Stimulated activated CD4-positive, alpha-beta T cell treated with anti-CD3 and anti-CD28 coated beads, Interleukin-12 subunit alpha, Interleukin-12 subunit beta, amount 100 ng/mL, for 4 hours (primary cell): ENCODE measurements around the gene BRINP2.

Experiments
- DNase-seq: peaks from one replicate; pipeline ENCODE4 v3.0.0-alpha.2; 2020

BRINP2 gene, protein sequence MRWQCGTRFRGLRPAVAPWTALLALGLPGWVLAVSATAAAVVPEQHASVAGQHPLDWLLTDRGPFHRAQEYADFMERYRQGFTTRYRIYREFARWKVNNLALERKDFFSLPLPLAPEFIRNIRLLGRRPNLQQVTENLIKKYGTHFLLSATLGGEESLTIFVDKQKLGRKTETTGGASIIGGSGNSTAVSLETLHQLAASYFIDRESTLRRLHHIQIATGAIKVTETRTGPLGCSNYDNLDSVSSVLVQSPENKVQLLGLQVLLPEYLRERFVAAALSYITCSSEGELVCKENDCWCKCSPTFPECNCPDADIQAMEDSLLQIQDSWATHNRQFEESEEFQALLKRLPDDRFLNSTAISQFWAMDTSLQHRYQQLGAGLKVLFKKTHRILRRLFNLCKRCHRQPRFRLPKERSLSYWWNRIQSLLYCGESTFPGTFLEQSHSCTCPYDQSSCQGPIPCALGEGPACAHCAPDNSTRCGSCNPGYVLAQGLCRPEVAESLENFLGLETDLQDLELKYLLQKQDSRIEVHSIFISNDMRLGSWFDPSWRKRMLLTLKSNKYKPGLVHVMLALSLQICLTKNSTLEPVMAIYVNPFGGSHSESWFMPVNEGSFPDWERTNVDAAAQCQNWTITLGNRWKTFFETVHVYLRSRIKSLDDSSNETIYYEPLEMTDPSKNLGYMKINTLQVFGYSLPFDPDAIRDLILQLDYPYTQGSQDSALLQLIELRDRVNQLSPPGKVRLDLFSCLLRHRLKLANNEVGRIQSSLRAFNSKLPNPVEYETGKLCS

DNA sequence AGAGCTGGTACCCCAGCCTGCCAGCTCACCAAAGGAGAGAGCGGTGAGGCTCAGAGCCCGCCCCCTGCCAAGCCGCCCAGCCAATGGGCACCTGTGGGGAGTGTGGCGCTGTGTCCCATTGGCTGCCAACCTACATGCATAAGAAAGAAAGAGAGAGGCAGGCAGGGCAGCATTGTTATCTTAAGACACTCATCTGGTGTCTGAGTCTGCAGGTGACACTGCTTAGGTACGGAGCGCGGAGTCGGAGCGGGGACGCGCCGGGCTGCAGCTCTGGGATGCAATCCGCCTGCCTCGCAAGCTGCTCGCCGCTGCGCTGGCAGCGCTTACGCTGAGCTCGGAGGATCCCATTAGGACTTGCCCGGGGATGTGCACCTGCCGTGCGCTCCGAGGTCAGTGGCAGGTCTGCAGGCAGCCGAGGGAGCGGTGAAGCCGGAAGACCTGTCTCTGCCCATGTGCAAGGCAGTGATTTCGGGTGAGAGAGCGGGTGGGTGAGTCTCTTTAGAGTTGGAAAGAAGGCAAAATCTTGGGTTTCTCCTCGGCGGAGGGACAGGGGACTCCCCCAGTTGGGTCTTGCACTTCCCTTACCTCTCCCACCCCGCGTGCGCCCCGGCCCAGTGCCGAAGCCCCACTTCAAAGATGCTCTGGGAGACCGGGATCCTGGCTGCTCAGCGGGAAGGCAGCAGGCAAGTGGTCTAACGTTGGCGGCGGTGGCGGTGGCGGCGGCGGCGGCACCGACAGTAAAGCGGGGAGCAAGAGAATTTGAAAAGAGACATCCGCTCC lies at the start of gene BRINP2:
TSS of gene BRINP2 (plus strand) at position 203 of the 780 bp plus-strand sequence. CDS start 58,919 bp downstream, outside the sequence.
- no peak for DNase-seq

DNA sequence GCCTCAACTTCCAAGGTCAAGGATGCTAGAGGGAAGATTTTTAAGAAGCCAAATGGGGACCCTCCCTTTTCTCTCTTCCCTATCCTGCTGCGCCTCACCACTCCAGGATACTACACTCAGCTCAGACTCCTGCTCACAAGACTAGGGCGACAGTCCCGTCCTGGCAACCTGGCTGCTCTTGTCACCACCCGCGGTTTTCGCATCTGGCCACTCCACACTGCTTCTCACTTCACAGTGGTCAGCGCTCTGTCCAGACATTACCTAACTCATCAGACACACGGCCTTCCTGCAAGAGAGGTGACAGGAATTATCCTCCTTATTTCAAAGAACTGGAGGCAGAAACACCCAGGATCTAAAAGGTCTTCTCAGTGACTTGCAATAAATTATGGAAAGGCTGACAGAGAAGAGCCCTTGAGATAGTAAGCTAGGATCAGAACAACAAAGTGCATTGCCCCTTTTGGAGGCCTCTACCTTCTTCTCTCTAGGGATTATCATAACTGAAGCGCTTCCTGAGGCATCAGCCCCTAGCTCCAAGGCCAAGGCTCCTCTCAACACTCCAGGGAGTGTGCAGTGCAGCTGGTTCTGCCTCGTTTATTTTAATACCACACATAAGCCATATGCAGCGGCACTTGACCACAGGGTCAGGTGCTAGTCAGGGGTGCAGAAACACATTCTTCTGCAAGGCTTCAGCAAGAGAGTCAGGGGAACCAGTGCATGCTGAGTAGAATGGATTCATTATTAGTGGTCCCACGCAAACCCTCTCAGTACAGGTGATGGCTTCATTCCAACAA lies 48.1 kb upstream of the BRINP2 start:
- DNase-seq: no peak

DNA sequence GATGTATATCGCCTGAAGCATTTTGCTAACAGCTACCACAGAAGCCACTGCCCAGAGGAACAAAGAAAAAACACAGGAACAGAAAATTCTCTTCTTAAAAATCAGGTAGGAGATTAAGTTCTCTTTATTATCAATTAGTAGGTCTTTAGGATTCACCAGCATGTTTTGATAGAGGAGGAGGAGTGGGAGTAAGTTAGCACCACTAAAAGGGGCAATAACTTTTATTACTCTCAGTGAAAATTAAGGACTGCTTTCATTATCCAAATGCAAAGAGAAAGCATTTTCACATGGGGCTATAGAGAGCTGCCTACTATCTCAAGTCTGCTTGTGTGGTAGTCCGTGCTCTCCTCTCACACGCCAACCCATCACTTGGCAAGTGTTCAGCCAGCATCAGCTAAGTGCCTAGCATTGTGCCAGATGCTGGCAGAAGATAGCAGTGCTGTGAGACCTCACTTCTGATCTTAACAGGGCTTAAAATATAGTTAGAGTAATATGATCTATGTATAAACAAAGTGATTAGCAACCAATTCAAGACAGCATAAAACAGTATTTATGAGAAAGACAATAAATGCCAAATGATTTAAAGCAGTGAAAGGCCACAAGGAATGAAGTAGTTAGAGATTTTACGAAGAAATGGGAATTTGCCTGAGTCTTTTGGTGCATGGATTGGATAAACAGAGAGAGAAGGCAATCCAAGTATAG lies 46.0 kb upstream of the BRINP2 start:
- DNase-seq: no peak

DNA sequence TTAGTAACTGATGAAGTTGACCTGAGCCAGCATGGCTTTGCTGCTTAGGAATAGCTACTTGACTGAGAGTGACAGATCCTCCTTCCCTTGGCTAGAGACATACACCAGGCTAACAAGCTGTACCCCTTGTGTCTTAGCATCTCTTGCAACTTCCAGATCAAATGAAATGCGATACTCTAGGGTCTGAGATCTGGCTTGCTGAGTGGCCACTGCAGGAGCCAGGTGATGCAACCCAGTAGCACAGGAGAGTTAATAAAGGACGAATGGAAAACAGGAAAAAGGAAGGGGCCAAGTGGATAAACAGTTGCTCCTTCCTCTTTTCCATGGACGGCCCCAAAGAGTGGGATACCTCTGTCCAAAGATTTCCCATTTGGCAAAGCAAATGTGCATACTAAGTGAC lies 44.5 kb upstream of the BRINP2 start:
- DNase-seq: no peak

DNA sequence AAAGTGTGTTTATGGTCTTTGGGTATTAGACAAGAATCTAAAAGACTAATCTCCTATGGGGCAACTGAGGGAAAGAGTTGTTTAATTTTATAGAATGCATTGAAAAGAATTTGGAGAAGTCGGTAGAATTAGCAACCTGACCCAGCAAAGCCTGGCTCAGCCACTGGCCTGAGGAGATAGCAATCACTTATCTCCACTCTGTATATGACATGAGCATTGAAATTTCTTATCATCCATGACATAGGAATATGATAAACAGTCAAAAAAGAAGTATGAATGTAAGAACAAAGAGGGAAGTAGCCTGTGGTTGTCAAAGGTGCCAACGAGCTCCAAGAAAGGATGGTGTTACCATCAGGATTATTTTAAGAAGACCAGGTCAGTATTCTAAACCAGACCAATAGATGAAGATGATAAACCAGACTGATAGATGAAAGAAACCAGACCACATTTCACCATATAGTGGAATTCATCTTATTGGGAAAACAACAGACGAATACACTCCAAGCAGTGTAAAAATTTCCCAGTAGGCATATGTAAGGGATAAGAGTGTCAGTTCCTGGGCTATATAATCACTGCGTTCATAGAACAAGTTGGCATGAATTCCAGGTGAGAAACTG lies 42.0 kb upstream of the BRINP2 start:
- DNase-seq: no peak

DNA sequence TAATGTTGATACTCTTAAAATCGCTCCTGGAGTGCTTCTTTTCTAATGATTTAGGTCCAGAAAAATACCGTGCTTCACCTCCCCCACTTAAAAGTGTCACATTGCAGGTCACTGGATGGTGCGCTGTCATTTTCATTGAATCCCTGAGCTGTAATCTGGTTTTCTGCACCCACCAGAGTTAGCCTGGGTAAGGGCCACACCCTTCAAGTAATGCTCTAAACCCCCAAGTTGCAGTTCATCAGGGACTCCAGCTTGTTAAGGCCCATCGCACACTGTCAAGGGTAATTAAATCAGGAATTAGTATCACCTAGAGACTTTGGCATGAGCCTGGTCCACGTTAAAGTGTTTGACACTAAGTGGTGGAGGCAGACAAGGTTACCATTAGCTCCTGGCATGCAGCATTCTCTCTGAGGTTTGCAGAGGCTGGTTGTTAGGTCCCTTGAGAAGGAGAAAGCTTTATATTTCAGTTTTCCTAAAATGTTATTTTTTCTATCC lies 40.3 kb upstream of the BRINP2 start:
- no peak for DNase-seq

DNA sequence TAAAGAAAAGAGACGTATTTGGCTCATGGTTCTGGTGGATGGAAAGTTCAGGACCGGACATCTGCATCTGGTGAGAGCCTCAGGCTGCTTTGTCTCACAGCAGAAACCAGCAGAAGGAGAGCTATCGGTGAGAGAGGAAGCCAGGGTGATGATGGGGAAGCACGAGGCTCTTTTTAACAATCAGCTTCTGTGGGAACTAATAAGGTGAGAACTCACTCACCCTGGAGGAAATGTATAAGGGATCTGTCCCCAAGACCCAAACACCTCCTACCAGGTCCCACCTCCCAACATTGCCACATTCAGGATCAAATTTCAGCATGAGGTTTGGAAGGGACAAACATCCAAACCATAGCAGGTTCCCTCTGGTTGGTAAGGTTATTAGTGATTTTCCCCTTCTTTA lies 39.0 kb upstream of the BRINP2 start:
- DNase-seq: no peak

DNA sequence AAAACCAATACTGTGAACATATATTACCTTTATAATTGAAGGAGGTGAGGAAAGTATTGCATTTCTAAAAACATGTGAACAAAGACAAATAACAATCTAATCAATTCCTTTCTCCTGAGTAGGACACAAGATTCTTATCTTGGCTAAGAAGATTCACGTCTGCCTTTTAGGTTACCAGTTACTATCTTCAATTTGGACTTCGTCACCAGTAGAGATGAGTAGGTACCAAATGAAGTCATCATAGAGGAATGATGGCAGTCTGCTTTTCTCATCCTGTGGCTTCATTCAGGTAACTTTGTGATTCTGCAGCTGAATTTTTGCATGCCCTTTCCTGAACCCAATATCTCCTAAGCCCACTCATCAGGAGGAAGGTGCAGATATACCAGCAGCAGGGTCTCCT lies 38.6 kb upstream of the BRINP2 start:
- no peak for DNase-seq

DNA sequence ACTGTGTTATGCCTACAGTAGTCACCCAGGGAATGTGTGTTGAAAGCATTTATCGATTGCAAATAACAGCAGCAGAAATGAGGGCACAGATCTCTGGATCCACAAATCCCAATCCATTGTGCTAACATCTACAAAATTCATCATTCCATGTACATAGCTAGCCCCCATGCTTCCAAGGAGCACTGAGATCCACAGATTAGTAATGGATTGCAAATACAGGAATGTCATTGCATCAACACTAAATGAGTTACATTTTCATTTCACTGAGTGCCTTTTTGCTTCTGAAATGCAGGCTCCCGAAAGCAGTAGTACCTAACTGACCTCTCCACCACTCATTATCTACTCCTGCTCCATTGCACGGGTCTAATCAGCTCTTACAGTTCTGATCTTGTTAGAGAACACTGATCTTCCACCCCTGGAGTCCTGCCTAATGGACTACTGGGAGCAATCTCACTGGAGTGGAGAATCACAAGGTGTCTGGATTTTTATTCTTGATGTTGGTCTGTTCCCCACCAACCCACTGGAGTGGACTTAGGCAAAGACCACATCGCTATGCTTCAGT lies 36.7 kb upstream of the BRINP2 start:
- no peak for DNase-seq

DNA sequence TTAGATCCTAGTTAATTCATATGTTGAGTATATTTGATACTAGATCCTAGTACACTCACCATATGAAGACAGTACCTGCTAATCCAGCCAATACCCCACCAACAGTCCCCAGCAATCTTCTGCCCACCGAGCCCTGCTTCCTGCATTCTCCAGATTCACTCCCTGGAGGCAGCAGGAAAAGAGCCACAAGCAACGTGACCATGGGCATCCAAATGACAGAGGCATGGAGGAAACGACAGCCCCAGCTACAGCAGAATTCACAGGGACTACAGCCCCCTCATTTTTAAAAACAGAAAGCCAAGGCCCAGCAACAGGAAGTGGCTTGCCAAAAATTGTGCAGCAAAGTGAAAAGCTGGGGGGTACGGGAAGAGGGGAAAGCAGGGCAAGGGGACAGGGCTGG lies 35.5 kb upstream of the BRINP2 start:
- no peak for DNase-seq

DNA sequence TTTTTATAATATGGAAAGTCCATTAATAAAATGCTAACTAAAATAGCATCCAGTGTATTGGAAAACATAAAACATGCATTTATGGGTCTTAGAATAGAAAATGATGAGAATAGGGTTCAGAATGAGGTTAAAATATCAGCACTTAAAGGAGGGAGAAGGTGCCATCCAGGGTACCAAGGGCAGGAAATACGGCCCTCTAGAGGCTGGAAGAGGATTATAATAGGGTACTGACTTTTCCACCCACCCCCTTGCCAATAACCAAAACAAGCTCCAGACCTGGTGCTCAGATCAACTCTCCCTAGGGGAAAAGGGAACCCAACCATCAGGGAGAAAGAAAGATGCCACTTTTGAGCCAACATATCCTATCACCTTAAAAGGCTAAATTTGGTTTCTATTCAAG lies 32.9 kb upstream of the BRINP2 start:
- DNase-seq: no peak

DNA sequence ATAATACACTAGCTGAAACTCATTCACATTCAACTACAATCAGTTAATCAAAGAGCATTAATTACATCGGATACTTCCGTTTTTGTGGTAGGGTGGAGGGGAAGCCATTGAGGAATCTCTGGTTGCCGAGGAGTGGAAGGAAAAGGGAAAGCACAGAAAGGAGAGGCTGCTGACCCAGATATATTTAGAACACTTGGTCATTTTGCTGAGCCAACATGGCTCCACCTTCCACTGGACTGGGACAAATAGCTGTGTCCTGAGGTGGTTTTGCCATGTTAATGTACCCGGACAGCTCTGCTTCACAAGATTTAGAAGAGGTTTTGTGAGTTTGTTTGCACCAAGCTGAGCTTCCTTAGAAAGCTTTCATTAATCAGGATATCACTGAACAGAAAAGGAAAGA lies 32.4 kb upstream of the BRINP2 start:
- no peak for DNase-seq

DNA sequence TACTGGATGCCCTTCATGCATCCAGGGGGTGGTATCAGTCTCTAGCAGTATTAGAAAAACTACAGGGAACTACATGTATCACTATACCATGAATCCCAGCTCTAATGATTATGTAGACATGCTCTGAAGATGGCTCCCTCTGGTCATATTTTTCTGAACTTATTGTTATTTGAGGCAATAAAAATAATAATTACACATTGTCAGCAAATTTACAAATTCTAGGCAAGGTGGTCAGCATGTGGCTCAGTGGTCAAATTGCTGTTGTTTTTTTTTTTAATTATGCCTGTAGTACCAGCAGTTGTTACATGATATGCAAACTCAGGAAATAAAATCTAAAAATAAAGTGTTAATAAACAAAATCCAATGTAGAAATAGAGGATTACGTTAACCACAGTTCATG lies 28.7 kb upstream of the BRINP2 start:
- DNase-seq: no peak

DNA sequence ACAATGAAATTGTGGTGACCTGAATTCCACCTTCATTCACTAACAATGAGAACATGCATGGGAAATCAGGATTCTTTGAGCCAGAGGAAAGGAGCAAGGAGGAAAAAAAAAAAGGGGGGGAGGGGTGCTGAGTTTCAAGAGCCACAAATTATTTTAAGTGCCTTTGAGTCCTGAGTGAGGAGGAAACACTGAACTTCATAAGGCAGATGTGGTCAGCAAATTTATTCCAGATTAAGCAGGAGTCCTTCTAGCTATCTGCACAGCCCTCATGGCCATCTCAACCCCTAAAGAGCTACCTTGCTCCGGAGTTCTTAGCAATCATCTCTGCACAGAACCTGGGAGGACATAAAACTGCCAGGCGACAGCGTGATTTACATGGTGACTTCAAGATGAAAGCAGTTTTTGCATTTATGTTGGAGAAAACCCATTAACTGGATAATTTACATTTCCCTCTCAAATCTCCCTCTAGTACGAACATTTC lies 27.9 kb upstream of the BRINP2 start:
- no peak for DNase-seq

DNA sequence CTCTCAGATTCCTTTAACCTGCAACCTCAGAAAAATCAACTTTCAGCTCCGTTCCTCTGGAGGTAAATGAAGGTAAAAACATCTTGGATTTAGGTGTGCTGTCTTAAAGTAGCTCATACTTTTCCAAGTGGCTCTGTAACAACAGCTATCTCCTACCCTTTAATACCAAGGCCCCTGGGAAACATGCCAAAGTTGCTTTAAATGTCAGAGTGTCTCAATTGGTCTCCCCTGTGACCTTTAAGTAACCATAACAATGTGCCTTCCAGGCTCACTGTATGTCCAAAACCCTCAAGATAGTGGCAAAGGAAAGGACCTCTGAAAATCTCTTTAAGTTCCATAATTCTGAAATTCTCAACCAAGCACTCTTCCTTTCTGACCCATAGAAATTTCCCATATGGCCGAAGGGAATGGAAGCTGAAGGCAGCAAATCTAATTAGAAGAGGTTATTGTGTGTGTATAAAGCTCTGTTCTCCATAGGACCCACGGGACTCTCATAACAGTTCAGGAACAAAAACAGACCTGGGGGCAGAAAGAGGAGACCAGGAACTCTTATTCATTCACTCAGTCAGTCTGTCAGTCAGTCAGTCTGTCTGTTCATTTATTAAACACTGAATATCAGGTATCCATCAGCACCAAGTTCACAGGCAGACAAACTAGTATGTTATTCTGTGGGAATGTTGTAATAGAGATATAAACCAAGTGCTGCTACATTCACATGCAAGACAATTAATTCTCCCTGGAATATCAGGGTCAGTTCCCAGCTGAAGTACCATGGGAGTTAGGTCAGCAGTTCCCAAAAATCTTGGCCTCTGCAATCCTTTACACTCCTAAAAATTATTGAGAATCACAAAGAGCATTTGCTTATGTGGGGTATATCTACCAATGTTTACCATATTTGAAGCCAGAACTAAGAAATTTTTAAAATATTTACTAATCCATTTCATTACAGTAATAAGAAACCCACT lies 25.4 kb upstream of the BRINP2 start:
- no peak for DNase-seq

DNA sequence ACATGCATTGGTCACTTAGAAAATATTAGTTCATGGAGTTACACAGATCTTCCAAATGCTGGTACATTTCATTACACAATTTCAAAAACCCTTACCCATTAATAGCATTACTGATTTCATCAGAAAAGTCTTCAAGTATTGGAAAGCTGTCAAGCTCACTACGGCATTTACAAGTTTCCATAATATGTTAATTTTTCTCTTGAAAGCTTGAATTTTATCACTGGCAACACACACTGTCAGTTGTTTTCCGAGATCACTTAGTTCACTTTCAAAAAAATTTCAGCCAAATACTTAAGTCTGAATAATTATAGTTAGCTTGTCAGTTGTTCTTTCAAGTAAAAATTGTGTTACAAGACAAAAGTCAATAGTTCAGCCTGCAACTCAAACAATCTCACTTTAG lies 24.3 kb upstream of the BRINP2 start:
- DNase-seq: no peak

DNA sequence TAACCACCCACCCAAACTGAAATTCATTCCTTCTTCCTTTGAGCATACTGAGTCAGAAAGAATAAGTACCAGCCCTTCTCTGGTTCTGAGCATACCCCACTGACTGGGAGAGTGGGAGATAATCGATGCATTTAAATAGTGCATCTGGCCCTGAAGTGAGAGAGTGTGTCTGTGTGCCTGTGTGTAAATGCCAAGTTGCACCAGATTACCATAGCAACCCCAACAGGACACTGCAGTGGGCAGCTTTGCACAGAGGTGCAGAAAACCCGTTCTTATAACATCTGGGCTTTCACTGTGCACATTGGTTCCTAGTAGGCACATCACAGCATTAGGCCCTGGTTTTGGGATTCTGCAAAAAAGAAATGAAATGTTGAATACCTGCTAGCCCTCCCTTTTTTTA lies 8.5 kb upstream of the BRINP2 start:
- DNase-seq: no peak

DNA sequence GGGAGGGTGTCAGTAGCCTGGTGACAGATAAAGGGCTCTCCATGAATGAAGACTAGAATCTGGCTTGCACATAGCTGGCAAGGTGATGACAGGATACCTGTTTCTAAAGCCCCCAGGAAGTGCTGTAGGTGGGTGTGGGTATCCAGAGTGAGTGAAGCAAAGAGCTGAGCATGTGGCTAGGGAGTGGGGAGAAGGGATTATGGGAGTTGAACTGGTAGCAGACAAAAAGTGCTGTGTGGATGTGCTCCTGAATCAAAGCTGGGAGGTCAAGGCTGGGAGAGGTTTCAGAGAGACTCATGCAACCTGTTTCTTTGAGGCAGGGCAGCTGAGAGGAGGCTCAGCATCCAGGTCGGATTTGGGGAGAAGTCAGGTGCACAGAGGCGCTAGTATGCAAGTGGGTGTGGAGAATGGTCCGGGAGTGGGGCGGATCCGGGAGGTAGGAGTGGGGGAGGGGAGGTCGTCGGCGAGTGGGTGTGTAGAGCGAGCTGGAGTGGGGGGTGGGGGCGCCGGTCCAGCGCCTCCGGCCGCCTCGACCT lies 6.8 kb upstream of the BRINP2 start:
- DNase-seq: no peak

DNA sequence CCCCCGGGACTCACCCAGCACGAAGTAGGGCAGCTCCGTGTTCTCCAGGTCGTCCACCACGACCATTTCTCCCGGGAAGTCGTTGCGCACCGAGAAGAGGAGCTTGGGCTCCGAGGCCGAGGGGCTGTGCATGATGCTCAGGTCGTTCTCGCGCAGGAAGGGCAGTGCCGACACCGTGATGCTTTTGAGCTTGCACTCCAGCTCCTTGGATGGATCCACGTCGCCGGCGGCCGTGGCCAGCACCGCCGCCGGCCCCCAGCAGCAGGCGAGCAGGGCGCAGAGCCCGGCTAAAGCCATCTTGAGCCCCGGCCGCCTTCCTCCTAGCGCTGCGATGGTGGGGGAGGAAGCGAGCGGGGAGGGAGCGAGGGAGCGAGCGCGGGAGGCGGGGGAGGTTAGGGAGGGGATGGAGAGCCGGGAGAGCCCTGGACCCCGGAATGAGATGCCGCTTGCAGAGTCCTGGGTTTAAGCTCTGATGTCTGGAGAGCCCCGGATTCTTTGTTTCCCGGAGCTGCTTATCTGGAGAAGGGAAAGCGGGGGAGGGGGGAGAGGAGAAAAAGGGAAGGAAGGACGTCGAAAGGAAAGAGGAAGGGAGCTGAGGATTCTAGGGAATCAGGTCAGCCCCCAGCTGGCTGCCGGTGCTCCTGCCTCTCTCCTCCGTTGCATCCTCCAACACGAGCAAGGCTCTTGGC lies 6.2 kb upstream of the BRINP2 start, which contains the start of gene ASTN1:
TSS of gene ASTN1 (minus strand) at position 333 of the 689 bp plus-strand sequence. CDS start at position 297, 36 bp downstream.
- no peak for DNase-seq
